ENCODE results near the gene TTLL9. TPM values are rescaled to one million over a fixed set of nuclear protein-coding genes. Genes with fewer than 3 reads are reported as not detected.

The TTLL9 gene
- total and polyA plus RNA-seq, 2 donors (not counting 1 experiment from before 2014, with no cell fraction given): 0.74 to 0.76 TPM

DNA sequence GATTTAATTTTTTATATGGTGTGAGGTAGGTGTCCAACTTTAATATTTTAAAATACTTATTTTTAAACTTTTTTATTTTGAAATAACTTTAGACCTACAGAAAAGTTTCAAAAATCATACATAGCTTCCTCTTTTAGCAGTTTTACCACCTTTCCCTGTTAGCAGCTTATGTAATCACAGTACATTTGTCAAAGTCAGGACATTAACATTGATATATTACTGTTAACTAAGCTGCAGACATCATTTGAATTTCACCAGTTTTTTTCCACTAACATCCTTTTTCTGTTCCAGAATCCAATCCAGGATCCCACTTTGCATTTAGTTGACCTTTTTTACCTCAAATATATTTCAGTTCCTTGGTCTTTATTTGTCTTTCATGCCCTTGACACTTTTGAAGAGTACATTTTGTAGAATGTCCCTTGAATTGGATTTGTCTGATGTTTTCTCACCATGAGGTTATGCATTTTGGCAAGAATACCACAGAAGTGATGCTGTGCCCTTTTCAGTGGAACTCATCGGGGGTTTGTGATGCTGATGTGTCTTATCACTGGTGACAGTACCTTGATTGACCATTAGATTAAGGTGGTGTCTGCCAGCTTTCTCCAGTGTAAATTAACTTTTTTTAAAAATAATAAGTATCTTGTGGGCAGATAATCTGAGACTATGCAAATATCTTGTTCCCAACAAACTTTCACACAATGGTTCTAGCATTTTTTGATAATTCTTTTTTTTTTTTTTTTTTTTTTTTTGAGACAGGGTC, 33.4 kb downstream of the TTLL9 start:
- Histone ChIP-seq H3K79me2 (ENCODE audit: control insufficient read depth, insufficient read depth, low read length) (no peaks in the 10 kb centered on the region), H3K27ac (ENCODE audit: low read length in 2 of 2) (no peak overlapping the region), H3K4me2 (replicated peaks; ENCODE audit: low read depth, low read length, poor library complexity, severe bottlenecking) (no peak overlapping the region), H3K4me3 (ENCODE audit: control extremely low read depth in 1 of 5, extremely low read depth in 1 of 5, insufficient read depth in 1 of 5, low read depth in 2 of 5, low read length in 4 of 5) (no peak overlapping the region), H3K9me3 (ENCODE audit: control extremely low read depth in 1 of 3, control insufficient read depth in 2 of 3, insufficient read depth in 1 of 3, low read length in 2 of 3) (no peaks in the 10 kb centered on the region), H2AFZ (ENCODE audit: insufficient read depth, low read depth, low read length, poor library complexity, severe bottlenecking) (no peak overlapping the region), H3K4me1 (ENCODE audit: control insufficient read depth in 2 of 2, insufficient read depth in 2 of 2, low read length in 2 of 2) (no peaks in the 10 kb centered on the region), H3K36me3 (replicated peaks in 1 of 2; ENCODE audit: control extremely low read depth in 1 of 2, control insufficient read depth in 1 of 2, extremely low read depth in 1 of 2, insufficient read depth in 2 of 2, low read length in 1 of 2) (no peaks in the 10 kb centered on the region), H4K20me1 (ENCODE audit: control insufficient read depth, insufficient read depth, low read length, poor library complexity, severe bottlenecking) (no peaks in the 10 kb centered on the region), H3K9ac (ENCODE audit: low read length) (no peak overlapping the region), H3K27me3 (replicated peaks in 1 of 4; ENCODE audit: control extremely low read depth in 1 of 4, control insufficient read depth in 3 of 4, insufficient read depth in 4 of 4, low read length in 3 of 4) (no peaks in the 10 kb centered on the region)
- no peaks in the 10 kb centered on the region for H3K4me1 Mint-ChIP-seq
- ChIA-PET CTCF (interaction anchor here (0.5 to 0.7 kb wide), 4 partner anchors 10 to 463 kb away, joined by 3 to 6 read pairs (median 4); no protein-coding TSS in a partner anchor), POLR2A (no interaction called here)
- no peaks in the 10 kb centered on the region for H3K27me3 Mint-ChIP-seq
- DNase-seq (no peak), ATAC-seq (ENCODE audit: low read depth) (no peak)
- TF ChIP-seq EZH2 (IDR thresholded peaks at IDR 0.05; ENCODE audit: borderline replicate concordance, insufficient read depth, low read depth, low read length, poor library complexity, severe bottlenecking): no peak
- no peak for TF ChIP-seq CTCF (IDR thresholded peaks at IDR 0.05)
- H3K9me3 Mint-ChIP-seq (ENCODE audit: insufficient read depth): no peaks in the 10 kb centered on the region
- WGBS (ENCODE audit: insufficient coverage): no CpG with 5 or more reads among the region's 1 CpG
- intact Hi-C loops (cut with micrococcal nuclease): no loop called here
- no peak overlapping the region for H3K27ac Mint-ChIP-seq
- H3K4me3 Mint-ChIP-seq: no peak overlapping the region

- Histone ChIP-seq H3K4me1 (ENCODE audit: control insufficient read depth in 2 of 2, insufficient read depth in 2 of 2, low read length in 2 of 2) (no peaks in the 10 kb centered on the region), H3K36me3 (replicated peaks in 1 of 2; ENCODE audit: control extremely low read depth in 1 of 2, control insufficient read depth in 1 of 2, extremely low read depth in 1 of 2, insufficient read depth in 2 of 2, low read length in 1 of 2) (no peaks in the 10 kb centered on the region), H3K4me2 (replicated peaks; ENCODE audit: low read depth, low read length, poor library complexity, severe bottlenecking) (no peak overlapping the region), H3K27ac (ENCODE audit: low read length in 2 of 2) (no peak overlapping the region), H4K20me1 (ENCODE audit: control insufficient read depth, insufficient read depth, low read length, poor library complexity, severe bottlenecking) (no peaks in the 10 kb centered on the region), H3K27me3 (replicated peaks in 1 of 4; ENCODE audit: control extremely low read depth in 1 of 4, control insufficient read depth in 3 of 4, insufficient read depth in 4 of 4, low read length in 3 of 4) (no peaks in the 10 kb centered on the region), H2AFZ (ENCODE audit: insufficient read depth, low read depth, low read length, poor library complexity, severe bottlenecking) (no peak overlapping the region), H3K4me3 (ENCODE audit: control extremely low read depth in 1 of 5, extremely low read depth in 1 of 5, insufficient read depth in 1 of 5, low read depth in 2 of 5, low read length in 4 of 5) (no peak overlapping the region), H3K9me3 (ENCODE audit: control extremely low read depth in 1 of 3, control insufficient read depth in 2 of 3, insufficient read depth in 1 of 3, low read length in 2 of 3) (no peaks in the 10 kb centered on the region), H3K9ac (ENCODE audit: low read length) (no peak overlapping the region), H3K79me2 (ENCODE audit: control insufficient read depth, insufficient read depth, low read length) (no peaks in the 10 kb centered on the region)
- CTCF ChIA-PET: no interaction called here
- ATAC-seq (ENCODE audit: low read depth): no peak
- no peak for TF ChIP-seq CTCF (IDR thresholded peaks at IDR 0.05)
- no peak for TF ChIP-seq EZH2 (IDR thresholded peaks at IDR 0.05; ENCODE audit: borderline replicate concordance, insufficient read depth, low read depth, low read length, poor library complexity, severe bottlenecking)
- WGBS (ENCODE audit: insufficient coverage): 100% methylated on average over 5 of the region's 5 CpGs
- POLR2A ChIA-PET: no interaction called here
- no peaks in the 10 kb centered on the region for H3K9me3 Mint-ChIP-seq (ENCODE audit: insufficient read depth)
- H3K27ac Mint-ChIP-seq: no peak overlapping the region
- H3K27me3 Mint-ChIP-seq: no peaks in the 10 kb centered on the region
- no peaks in the 10 kb centered on the region for H3K4me1 Mint-ChIP-seq
- H3K4me3 Mint-ChIP-seq: no peak overlapping the region
- DNase-seq: no peak
- intact Hi-C loops (cut with micrococcal nuclease): no loop called here
Observed at GRCh38 chr20:31906001-31906400, 35.6 kb downstream of the TTLL9 start.

All from B cell (primary cell).